T-helper 2 cell (primary cell): Measurements from ENCODE around the gene RELL2.
A peak's percentile ranks its signal among the peaks of the same experiment; 100 is the strongest.
"Not testable (repeated sequence)": the region's sequence is repeated elsewhere in the genome, so short reads cannot be mapped to it uniquely, and the experiment has no call there.

Source experiments
- DNase-seq, 5 experiments: peaks; one replicate each; pipeline versions ENCODE4 v3.0.0 to v3.0.0-alpha.2; 2012 to 2022
- total RNA-seq, 2 donors: gene quantifications; one replicate each; lab custom pipeline; 2026; lab: John Stamatoyannopoulos, UW

Gene RELL2
- 22.4 to 36.0 reads per million in 2 donors for total RNA-seq

GRCh38 chr5:141636413-141637122, at the start of gene RELL2, which contains the start of gene HDAC3:
TSS of gene RELL2 (plus strand) at chr5:141636997. CDS start at chr5:141638226, 1,229 bp downstream.
TSS of gene HDAC3 (minus strand) at chr5:141636849. CDS start at chr5:141636790, 59 bp downstream.
- peak; percentile 88 to 93 (median 90) for DNase-seq

- DNase-seq = no peak
These were observed 46.7 kb upstream of the RELL2 start for GRCh38 chr5:141590127-141590526.

- no peak for DNase-seq
These were observed 39.9 kb upstream of the RELL2 start for GRCh38 chr5:141596867-141597266.

GRCh38 chr5:141597394-141597793, 39.4 kb upstream of the RELL2 start:
- no peak for DNase-seq

GRCh38 chr5:141597814-141598213, 39.0 kb upstream of the RELL2 start:
- no peak for DNase-seq

- DNase-seq = peak in 1 of 5 experiments; percentile 52
These were observed 38.1 kb upstream of the RELL2 start for GRCh38 chr5:141598391-141599345.

GRCh38 chr5:141602606-141603005, 34.2 kb upstream of the RELL2 start:
- DNase-seq = no peak

GRCh38 chr5:141603923-141604717, 32.7 kb upstream of the RELL2 start:
- DNase-seq = peak in 1 of 5 experiments; percentile 35

GRCh38 chr5:141605523-141606277, 31.1 kb upstream of the RELL2 start:
- DNase-seq = peak in 4 of 5 experiments; percentile 35 to 98 (median 76)

- DNase-seq = no peak
These were observed 28.8 kb upstream of the RELL2 start for GRCh38 chr5:141608046-141608445.

- no peak for DNase-seq
These were observed 28.2 kb upstream of the RELL2 start for GRCh38 chr5:141608557-141608956.

- no peak for DNase-seq
These were observed 27.8 kb upstream of the RELL2 start for GRCh38 chr5:141609044-141609443.

- DNase-seq = not testable (repeated sequence)
These were observed 26.9 kb upstream of the RELL2 start for GRCh38 chr5:141609921-141610320.

GRCh38 chr5:141611289-141611688, 25.5 kb upstream of the RELL2 start:
- no peak for DNase-seq

GRCh38 chr5:141613344-141613743, 23.5 kb upstream of the RELL2 start:
- DNase-seq = no peak

- no peak for DNase-seq
These were observed 20.6 kb upstream of the RELL2 start for GRCh38 chr5:141615991-141616720.

GRCh38 chr5:141617128-141617527, 19.7 kb upstream of the RELL2 start:
- no peak for DNase-seq

- DNase-seq = no peak
These were observed 19.1 kb upstream of the RELL2 start for GRCh38 chr5:141617682-141618029.

- DNase-seq = peak in 4 of 5 experiments; percentile 35 to 64 (median 53)
These were observed 18.6 kb upstream of the RELL2 start for GRCh38 chr5:141618030-141618803.
